ENCODE data around the gene ACBD6.

The ACBD6 gene

GRCh38 chr1:180257486-180257885 is 244.9 kb downstream of the ACBD6 start:
- no peak for TF ChIP-seq CTCF (IDR thresholded peaks at IDR 0.05; ENCODE audit: borderline replicate concordance, insufficient read depth, low read depth, low read length)
- H3K4me3 ChIP-seq (ENCODE audit: low read depth, low read length), result no peak overlapping the region

GRCh38 chr1:180257028-180257386 is 245.4 kb downstream of the ACBD6 start:
- H3K4me3 ChIP-seq (ENCODE audit: low read depth, low read length), result no peak overlapping the region
- TF ChIP-seq CTCF (IDR thresholded peaks at IDR 0.05; ENCODE audit: borderline replicate concordance, insufficient read depth, low read depth, low read length), result no peak

GRCh38 chr1:180256341-180257027 is 245.9 kb downstream of the ACBD6 start:
- H3K4me3 ChIP-seq (ENCODE audit: low read depth, low read length), result no peak overlapping the region
- no peak for TF ChIP-seq CTCF (IDR thresholded peaks at IDR 0.05; ENCODE audit: borderline replicate concordance, insufficient read depth, low read depth, low read length)

GRCh38 chr1:180255536-180256340 is 246.6 kb downstream of the ACBD6 start:
- H3K4me3 ChIP-seq (ENCODE audit: low read depth, low read length), result no peak overlapping the region
- no peak for TF ChIP-seq CTCF (IDR thresholded peaks at IDR 0.05; ENCODE audit: borderline replicate concordance, insufficient read depth, low read depth, low read length)

- no peak overlapping the region for H3K4me3 ChIP-seq (ENCODE audit: low read depth, low read length)
- no peak for TF ChIP-seq CTCF (IDR thresholded peaks at IDR 0.05; ENCODE audit: borderline replicate concordance, insufficient read depth, low read depth, low read length)
Observed at GRCh38 chr1:180254854-180255253, 247.5 kb downstream of the ACBD6 start.

- no peak for TF ChIP-seq CTCF (IDR thresholded peaks at IDR 0.05; ENCODE audit: borderline replicate concordance, insufficient read depth, low read depth, low read length)
- H3K4me3 ChIP-seq (ENCODE audit: low read depth, low read length), result no peak overlapping the region
Observed at GRCh38 chr1:180254496-180254819, 247.9 kb downstream of the ACBD6 start.
